ENCODE measurements around the gene TMIGD3.

Gene TMIGD3

DNA sequence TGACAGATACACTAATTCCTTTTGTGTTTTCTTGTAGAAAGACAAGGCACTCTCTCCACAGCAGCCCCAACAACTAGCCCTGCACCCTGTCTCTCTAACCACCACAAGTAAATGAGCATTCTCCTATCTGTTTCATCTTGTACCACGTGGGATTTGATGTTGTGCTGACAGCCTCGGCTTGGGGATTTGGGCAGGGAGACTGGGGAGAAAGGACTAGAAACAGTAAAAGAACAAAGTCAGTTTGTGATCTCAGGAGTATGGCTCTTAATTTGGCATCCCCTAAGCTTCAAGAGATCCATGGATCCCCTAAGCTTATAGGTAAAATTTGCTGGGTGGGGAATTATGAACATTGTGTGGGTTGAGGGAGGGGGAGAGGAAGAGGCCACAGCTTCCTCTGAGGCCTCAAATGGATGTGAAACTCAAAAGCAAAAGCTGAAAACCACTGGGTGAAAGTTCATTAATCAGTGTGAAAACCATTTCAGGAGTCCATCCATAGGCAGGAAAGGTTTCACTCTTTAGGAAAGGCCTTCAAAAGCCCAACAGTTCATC, 26.6 kb downstream of the TMIGD3 start:
- in situ Hi-C loops (cut with HindIII; ENCODE audit: low sequenced_read_pairs), result loop anchor here (25.0 kb wide), 1 partner anchor 235 kb away; no protein-coding TSS in a partner anchor

DNA sequence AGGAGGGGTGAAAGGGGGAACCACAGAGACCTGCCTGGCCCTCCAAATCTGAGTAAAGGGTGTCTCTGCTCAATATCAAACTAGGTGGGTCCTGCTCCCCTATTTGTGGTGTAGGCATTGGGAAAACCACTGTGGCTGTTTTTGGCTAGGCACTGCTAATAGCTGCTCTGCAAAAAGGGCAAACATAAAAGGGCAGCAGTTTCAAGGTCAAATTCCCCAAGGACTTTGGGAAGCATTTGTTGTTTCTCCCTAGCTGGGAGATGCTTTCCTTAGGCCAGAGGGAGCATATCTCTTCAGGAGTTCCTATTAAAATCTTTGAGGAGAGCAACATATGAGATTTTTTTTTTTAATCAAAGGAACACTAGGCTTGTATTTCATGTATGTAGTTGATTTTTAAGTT, 27.2 kb downstream of the TMIGD3 start:
- in situ Hi-C loops (cut with HindIII; ENCODE audit: low sequenced_read_pairs), result loop anchor here (25.0 kb wide), 1 partner anchor 236 kb away; no protein-coding TSS in a partner anchor

DNA sequence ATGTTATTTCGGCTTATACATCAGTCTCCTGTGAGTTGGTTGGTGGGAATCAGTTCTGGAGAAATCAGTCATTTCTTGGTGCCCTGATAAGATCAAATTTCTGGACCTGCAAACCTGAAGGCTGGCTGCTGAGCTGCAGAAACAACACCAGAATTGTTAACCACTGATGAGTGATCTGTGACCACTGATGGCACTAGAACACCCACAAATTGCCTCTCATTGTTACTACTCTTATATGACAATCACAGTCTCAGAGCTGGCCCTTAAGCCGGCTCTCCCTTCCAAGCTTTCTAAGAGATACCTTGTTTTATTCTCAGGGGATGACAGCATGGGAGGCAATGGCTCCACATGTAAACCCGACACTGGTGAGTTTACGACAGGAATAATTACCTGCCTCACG, 27.7 kb downstream of the TMIGD3 start:
- in situ Hi-C loops (cut with HindIII; ENCODE audit: low sequenced_read_pairs), result loop anchor here (25.0 kb wide), 1 partner anchor 237 kb away; no protein-coding TSS in a partner anchor

DNA sequence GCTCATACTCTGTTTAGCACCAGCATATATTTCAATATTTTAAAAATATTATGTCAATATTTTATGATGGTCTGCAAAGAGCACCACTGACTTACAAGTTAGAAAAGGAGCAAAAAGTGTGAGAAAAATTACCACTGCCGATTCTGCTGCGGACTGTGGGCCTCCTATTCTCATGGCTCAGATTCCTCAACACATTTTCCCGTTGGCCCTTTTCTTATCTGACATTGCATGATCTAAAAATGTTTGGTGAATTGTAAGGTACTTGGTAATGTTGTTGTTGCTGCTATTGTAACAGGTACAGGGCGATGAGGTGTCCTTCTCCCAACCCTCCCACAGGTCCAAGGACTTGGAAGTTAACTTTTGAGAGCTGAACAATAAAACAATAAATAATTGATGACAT, 28.9 kb downstream of the TMIGD3 start:
- in situ Hi-C loops (cut with HindIII; ENCODE audit: low sequenced_read_pairs), result no loop called here

DNA sequence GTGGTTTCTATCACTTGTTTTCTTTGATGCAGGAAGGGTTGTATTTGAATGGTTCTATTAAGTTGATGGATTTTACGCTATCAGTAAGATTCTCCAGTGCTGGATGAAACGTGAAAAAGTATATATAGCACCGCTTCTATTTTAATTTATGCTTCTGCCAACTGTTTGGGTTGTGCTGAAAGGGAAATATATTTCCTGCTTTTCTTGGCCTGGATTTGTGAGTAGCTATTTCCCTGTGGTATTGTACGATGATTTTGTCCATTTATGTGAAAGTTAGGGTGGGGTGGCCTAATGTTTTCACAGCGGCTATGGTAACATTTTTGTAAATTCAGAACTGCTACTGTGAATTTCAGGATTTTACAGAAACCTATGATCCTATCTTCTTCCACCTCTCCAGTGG, 29.3 kb downstream of the TMIGD3 start:
- in situ Hi-C loops (cut with HindIII; ENCODE audit: low sequenced_read_pairs), result no loop called here

DNA sequence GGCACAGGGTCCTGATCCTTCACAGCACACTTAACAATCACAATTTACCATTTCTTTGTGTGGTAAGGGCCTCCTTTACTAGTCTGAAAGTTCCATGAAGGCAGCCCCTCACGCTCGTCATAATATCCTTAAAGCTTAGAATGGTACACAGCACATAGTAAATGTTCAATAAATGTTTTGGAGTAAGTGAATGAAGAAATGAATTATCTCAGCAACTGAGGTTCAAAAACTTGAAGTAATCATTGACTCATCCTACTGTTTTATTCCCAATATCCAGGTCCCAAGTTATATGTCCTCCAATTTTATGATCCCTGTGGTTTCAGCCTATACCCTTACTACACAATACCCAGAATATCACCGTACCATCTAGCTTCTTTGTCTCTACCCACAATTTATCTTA, 31.9 kb downstream of the TMIGD3 start:
- in situ Hi-C loops (cut with HindIII; ENCODE audit: low sequenced_read_pairs), result no loop called here

DNA sequence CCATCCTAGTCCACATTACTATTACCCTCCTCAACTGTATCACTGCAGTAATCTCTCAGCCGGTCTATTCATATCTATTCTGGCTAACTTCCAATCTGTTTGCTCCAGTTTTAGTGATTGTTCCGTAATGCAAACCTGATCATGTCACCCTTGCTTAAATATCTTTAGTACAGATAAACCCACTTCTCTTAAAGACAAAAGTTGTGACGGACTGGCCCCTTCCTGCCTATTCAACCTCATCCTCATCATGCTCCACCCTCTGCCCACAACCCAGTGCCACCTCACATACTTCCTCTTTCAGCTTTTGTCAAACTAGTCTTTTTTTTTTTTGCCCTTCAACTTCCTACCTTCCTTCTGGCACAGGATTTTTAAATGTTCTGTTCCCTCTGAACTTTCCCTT, 32.4 kb downstream of the TMIGD3 start:
- in situ Hi-C loops (cut with HindIII; ENCODE audit: low sequenced_read_pairs), result no loop called here

DNA sequence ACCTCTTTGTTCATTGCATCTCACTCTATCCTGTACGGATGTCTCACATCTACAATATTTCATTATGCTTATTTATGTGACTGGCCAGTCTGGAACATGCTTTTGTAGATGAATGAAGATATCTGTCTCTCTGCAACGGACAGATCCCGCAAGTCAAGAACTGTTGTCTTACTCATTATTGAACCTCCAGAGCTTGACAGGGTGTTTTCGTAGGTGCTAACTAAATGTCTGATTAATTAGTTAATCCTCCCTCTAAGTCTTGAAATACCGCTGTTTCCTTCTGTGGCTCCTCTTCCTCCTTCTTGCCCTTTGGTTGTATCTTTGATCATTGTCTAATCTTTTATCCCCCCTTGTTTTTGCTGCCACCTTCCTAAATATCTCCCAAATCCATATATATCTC, 32.8 kb downstream of the TMIGD3 start:
- in situ Hi-C loops (cut with HindIII; ENCODE audit: low sequenced_read_pairs), result no loop called here

DNA sequence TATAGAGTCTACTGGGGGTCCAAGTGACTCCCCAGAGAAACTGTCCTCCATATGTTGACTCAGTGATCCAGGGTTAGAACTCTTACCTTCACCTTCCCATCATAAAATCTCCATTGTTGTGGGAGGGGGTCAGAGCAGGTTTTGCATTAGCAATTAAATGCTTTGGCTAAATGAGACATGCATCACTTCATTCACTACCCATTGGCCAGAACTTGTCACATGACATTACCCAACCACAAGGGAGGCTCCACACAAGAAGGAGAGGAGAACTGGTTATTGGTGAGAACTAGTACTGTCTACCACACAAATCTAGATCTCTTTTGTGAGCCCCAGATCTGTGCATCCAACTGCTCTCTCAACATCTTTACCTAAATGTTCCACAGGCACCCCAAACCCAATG, 33.9 kb downstream of the TMIGD3 start:
- in situ Hi-C loops (cut with HindIII; ENCODE audit: low sequenced_read_pairs), result no loop called here

DNA sequence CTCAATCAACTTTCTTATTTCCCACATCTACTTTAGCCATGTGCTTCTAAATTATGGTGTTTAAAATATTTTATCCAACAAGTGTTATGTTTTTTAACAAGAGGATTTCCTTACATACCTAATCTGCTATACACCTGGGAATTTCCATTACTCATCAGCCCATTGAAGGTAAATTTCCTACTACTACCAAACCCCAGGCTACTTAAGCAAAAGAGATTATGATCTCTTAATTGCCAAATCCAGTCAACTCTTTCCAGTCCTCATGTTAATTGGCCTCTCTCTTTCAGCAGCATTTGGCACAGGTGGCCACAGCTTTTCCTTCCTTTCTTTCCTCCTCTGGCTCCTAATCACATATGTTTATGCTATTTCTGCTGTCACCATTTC, 34.7 kb downstream of the TMIGD3 start:
- in situ Hi-C loops (cut with HindIII; ENCODE audit: low sequenced_read_pairs), result no loop called here

DNA sequence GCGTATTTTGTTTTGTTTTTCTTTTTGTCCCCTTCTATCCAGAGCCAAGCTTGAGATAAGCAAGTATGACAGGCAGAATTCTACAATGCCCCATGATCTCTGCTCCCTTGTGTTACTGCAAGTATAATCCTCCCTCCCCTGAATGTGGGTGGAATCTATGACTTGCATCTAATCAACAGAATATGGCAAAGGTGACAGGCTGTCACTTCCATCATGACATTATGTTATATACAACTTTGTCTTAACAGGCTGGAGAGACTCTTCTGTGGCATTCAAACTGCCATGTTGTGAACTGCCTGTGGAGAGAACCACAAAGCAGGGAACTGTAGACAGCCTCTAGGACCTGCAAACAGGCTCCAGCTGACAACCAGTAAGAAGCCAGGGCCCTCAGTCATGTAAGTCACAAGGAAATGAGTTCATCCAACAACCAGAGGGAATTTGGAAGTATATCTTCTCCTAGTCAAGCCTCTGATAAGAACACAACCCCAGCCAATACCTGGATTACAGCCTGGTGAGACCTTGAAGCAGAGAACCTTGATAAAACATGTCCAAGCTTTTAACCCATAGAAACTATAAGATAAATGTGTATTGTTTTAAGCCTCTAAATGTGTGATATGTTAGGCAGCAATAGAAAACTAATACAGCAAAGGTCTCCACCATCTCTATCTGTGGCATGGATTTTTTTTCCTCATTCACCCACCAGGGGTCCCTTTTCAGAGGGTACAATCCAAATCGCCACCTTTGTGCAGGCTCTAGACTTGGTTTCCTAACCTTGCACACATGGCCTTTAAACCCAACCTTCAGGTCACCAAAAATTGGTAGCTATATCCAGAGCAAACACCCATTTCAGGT, 35.3 kb downstream of the TMIGD3 start:
- in situ Hi-C loops (cut with HindIII; ENCODE audit: low sequenced_read_pairs), result no loop called here

DNA sequence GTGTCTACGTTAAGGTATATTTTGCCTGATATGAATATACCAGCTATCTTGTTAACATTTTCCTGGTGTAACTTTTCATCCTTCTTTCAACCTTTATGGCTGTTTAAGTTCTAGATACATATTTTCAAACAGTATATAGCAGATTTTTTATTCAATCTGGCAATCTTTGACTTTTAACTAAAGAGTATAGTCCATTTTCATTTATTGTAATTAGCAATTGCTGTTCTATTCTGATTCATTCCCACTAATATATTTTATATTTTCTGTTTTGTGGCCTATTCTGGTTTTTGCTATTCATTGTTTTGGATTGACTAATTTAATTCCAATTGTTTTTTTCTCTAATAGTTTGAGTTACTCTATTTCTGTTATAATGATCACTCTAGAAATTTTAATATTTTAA, 37.0 kb downstream of the TMIGD3 start:
- in situ Hi-C loops (cut with HindIII; ENCODE audit: low sequenced_read_pairs), result no loop called here

DNA sequence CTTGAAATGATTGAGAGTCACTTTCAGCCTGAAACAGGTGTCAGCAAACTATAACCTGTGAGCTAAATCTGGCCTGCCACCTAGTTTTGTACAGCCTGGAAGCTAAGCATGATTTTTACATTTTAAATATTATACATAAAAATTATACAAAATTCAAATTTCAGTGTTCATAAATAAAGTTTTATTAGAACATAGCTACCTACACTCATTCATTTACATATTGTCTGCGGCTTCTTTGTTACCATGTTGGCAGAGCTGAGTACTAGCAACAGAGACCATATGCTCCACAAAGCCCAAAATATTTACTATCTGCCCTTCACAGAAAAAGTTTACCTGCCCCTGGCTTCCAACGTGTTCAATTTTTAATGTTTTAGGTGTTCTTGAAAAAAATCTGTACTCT, 37.7 kb downstream of the TMIGD3 start:
- in situ Hi-C loops (cut with HindIII; ENCODE audit: low sequenced_read_pairs), result no loop called here

DNA sequence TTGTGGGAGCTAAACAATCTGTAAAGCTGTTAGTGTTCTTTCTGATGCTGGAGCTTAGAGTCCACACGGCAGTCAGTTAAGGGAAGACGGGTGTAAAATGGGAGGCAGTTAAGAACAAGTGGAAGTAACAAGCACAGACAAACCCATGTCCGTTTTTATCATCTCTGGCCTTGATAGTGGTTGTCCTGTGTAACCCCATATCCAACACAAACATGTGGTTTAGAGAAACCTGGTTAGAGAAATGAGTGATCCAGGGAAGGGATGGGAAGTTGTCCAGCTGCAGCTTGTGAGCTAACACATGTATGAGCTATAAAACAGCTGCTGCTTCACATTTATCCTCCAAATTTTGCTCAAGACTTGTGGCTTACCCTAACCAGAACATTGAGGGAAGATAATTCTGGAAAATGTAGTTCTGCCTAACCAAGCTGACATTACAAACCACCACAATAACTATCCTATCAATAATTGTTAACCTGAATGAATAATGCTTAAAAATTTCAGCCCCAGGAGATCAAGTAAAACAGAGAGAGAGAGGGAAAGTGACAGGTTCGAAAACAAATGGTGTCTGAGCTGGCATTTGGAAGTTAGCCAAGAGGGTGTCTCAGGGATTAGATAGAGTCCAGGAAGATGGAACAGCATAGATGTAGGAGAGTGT, 40.3 kb downstream of the TMIGD3 start:
- in situ Hi-C loops (cut with HindIII; ENCODE audit: low sequenced_read_pairs), result no loop called here

DNA sequence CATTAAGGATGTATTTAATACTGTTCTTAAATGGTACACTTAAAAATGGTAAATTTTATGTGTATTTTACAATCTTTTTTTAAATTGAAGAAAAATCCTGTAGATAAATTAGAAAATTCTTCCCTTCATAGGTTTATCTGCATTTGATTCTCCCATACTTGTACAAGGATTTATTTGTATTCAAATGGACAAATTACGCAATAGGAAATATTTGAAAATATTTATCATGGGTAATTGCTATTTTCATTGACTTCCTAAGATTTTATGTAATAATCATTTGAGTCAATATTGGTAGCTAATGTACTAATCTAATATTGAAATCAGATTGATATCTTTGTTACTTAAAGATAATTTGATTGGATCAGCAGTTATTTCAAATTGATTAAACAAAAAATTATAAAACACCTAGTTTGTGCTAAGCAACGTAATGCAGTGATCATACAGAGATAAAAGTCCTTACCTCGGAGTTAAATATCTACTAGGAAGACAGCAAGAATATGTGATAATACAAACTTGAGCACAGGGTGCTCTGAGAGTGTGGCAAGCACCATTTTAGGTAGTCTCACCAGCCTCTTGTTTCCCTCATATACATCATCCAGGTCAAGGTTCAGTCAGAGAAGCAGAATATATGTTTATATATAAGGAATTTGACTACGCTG, 40.9 kb downstream of the TMIGD3 start:
- in situ Hi-C loops (cut with HindIII; ENCODE audit: low sequenced_read_pairs), result no loop called here

DNA sequence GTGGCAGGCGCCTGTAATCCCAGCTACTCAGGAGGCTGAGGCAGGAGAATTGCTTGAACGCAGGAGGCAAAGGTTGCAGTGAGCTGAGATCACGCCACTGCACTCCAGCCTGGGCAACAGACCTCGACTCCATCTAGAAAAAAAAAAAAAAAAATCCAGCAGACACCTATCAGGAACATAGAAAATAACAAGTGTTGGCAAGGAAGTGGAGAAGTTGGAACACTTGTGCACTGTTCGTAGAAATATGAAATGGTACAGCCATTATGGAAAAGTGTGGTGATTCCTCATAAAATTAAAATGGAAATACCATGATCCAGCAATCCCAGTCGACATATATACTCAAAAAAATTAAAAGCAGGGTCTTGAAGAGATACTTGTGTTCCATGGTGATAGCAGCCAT, 41.7 kb downstream of the TMIGD3 start:
- in situ Hi-C loops (cut with HindIII; ENCODE audit: low sequenced_read_pairs), result no loop called here

DNA sequence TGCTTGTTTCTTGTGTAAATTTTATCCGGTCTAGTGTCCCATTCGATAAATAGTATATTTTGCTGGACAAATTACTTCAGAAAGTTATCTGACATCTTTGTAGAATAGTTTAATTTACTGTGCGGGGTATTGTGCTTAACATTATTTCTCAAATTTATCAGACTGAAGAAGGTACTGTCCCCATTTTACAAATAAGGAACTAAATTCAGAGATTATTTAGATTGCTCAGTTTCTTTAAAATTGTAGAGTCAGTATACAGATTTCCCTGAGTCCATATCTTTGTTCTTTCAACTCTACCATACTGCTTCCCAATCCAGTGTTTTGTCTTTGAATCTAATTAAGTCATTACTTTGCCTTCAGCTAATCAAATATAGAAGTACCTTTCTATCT, 47.8 kb downstream of the TMIGD3 start:
- in situ Hi-C loops (cut with HindIII; ENCODE audit: low sequenced_read_pairs), result no loop called here

DNA sequence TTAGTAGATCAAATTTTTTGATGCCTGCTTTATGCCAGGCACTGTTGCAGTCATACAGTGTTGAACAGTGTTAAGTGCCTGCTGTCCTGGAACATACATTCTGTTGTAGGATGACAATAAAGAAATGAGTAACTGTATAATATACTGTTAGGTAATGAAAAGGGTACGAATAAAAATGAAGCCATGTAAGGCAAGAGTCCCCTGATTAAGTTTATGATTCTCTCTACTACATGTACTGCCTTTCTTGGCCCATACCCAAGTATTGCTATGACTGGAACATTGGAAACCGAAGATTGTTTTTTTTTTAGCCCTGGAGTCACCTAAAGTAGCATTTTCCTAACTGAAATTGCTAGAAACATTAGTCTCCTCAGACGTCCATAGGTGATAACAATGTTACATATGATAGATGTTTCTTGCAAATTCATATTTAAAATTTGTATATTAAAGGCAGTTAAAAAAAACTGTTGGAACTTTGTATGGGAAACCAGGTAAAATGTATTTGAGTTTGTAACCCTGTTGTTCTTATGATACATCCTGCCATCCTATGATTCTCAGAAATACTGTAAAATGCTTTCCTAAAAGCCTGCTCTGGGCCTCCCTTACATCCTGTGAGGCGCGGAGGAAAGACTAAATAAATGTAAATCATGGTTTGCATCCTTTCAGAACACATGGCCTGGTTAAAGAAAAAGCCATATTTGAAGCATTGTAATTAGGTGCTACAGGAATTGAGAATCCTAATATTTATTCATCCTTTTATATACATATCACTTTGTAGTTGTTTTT, 48.4 kb downstream of the TMIGD3 start:
- in situ Hi-C loops (cut with HindIII; ENCODE audit: low sequenced_read_pairs), result no loop called here

DNA sequence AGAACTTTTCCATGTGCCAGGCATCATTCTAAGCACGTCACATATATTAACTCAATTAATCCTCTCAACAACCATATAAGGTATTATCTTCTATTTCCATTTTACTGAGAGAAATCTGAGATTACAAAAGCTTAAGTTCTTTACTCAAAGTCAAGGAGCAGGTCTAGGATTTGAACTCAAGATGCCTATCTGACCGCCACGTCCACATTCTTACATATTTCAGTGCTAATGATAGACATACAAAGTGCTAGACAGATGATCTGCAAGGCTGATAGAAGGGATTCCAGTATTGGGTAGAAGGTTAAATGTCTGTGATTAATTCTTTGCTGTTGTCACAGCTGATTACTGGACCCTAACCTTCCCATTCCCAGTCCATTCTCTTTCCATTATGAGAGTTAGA, 49.7 kb downstream of the TMIGD3 start:
- in situ Hi-C loops (cut with HindIII; ENCODE audit: low sequenced_read_pairs), result no loop called here

DNA sequence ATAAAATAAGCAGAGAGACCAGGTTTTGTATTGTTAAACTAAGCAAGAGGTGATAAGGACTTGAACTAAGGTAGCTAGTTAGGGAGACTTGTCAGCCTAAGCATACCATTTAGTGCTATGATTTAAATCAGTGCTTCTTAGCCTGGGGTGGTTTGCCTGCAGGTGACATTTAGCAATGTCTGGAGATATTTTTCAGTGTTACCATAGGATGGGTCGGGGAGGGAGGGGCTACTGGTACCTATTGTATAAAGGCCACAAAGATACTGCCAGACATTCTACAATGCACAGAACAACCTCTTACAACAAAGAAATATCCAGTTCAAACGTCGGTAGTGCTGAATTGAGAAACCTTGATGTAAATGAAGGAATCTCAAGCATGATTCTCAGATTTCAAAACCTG, 50.9 kb downstream of the TMIGD3 start:
- in situ Hi-C loops (cut with HindIII; ENCODE audit: low sequenced_read_pairs), result no loop called here

DNA sequence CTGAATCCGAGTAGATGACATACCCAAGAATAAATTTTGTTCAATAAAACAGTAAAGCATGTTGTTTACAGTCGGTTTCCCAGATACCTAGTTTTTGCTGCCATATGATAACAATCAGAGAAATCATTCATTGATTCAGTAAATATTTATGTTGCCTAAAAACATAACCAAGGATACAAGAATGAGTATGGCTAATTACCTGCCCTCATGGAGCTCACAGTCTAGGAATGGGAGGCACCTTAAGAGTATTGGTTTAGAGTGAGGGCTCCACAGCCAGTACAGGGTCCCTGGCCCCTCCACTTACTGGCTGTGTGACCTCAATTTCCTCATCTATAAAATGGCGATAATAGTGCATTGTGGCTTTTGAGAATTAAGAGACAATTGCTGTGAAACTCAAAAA, 53.2 kb downstream of the TMIGD3 start:
- in situ Hi-C loops (cut with HindIII; ENCODE audit: low sequenced_read_pairs), result no loop called here
